Activated CD8-positive, alpha-beta memory T cell treated with anti-CD3 and anti-CD28 coated beads, Interleukin-2, amount 50 U/mL, for 1 hour (primary cell): Measurements from ENCODE around the gene TCEA3.
A peak's percentile ranks its signal among the peaks of the same experiment; 100 is the strongest.

Source experiments
- DNase-seq: peaks from one replicate; pipeline ENCODE4 v3.0.0-alpha.2; 2020; ENCODE audit errors: extremely low read depth

Gene TCEA3

DNA sequence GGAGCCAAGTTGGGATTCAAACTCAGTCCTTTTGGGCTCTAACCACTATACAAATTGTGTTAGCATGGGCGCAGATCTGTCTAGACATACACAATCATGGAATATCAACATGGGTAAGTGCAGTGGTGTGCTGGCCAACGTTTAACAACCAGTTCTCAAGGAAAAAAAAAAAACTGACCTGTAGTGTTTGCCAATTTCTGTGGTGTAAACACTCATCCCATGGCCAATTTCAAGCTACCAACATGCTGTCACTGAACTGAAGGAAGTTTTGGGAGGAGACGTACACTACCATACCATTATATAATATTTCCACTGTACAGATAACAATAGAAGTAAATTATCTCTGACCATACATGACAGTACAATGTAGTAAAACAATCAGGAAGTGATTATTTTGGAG, 3.2 kb downstream of the TCEA3 start:
- DNase-seq = no peak

DNA sequence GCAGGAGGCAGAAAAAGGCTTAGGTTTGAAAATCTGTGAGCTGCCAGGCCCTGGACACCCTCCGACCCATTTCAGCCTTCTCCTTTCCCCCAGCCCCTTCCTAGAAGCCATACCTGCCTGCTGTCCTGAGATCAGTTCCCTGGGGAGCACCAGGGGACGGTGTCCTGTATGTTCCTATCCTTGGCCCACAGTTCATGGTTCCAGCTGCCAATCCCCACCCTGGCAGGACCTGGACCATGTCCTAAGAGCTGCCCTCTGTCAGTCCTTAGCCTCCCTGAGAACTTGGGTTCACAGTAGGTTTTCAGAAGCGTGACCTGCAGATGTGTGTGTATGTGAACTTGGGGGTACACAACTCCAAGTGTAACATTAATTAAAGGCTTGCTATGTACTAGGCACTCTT, 3.8 kb downstream of the TCEA3 start:
- DNase-seq = no peak

DNA sequence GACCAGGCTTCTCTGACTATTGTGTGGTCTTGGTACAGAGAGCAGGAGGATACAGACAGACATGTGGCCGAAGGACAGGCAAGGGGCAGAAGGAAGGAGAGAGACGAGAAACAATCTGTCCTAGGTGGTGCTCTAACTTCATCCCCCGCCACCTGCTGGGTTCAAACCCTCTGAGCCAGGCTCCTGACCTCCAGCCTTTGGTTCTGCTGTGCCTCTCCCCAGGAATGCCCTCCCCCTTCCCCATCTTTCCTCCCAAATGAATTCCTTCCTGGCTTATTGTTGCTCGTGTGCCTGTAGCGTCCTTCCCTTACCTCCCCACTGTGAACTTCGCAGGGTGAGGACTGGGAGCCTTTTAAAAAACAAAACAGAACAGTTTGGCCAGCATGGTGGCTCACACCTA, 5.4 kb downstream of the TCEA3 start:
- DNase-seq = no peak

DNA sequence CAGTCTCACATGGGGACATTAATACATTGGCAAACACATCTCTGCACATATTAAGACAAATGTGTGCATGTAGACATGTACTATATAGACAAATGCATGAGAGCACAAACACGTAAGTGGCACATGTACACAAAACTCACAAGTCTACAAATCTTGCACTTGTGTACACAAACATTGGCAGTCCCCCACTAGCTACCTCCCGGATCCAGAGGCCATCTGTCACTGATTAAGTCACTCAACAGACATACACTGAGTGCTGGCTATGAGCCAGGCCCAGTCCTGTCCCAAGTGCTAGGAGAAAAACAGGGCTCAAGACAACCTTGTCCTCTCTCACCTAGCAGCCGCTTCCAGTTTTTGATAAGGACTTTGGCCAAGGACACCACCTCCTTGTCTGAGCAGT, 7.0 kb downstream of the TCEA3 start:
- no peak for DNase-seq

DNA sequence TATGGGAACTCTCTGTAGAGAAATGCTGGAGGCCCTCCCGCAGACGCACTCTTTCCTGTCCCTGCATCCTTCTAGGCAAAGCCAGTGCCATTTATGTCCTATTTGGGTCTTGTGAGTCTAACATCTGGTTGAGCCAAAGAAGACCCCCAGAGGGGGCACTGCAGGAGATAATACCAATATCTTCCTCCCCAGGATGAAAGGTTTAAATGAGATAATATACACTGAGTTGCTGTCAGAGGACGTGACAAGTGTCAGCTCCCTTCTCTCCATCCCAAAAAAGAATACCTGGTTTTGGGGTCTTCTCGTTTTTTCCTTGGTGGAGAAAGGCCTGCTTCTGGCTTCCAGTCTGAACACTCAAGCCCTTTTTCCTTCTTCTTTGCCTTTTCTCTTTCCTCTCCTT, 7.6 kb downstream of the TCEA3 start:
- DNase-seq = no peak

GRCh38 chr1:23408797-23409290, 15.7 kb downstream of the TCEA3 start:
- no peak for DNase-seq

DNA sequence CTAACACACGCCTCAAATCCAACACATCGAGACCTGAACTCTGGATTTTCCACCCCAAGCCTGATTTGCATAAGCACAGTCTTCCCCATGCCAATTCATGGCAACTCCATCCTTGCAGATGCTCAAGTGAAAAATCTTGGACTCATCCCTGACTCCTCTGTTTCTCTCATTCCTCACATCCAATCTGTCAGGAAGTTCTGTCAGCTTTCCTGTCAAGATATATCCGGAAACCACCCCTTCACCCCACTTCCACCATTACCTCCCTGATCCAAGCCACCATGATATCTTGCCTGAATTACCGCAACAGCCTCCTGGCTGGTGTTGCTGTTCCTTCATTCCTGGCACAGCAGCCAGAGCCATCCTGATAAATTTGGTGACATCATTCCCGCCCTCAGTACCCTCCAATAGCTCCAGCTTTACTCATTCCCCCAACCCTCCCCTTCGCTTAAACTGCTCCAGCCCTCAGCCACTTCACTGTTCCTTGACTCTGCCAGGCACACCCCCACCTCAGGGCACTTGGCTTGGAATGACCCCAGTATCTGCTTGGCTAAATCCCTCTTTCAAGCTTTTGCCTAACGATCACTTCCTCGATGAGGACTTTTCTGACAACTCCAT, 17.4 kb downstream of the TCEA3 start:
- no peak for DNase-seq

- no peak for DNase-seq
These were observed 18.6 kb downstream of the TCEA3 start for GRCh38 chr1:23405946-23406345.

- DNase-seq = peak; percentile 27
These were observed 20.6 kb downstream of the TCEA3 start for GRCh38 chr1:23403735-23404486.

DNA sequence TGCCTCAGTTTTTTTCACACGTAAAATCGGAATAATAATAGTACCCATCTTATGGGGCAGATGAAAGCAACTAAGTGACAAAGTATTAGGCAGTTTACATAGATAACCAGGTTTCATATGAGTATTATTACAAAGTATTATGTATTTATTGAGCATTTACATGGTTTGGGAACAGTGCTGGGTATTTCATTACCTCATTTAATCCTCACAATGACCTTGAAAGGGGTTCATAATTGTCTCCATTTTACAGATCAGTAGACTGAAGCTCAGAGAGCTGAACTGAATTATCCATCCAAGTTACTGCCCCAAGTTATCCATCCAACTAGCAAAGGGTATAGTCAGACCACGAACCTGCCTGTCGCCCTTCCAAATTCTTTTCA, 21.2 kb downstream of the TCEA3 start:
- DNase-seq = no peak

DNA sequence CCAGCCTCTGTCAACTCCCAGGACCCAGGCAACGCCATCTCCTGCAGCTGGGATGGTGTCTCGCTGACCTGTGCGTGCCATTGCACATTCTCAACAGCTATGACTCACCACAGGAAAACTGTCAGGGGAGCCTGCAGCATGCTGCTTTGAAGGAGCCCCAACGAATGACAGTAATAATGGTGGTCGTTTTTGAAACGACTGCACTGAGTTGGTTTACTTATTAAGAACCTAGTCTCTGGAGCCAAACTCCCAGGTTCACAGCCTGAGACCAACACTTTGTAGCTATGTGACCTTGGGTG, 21.6 kb downstream of the TCEA3 start:
- no peak for DNase-seq

- DNase-seq = no peak
These were observed 22.1 kb downstream of the TCEA3 start for GRCh38 chr1:23402286-23403037.

GRCh38 chr1:23401313-23401712, 23.2 kb downstream of the TCEA3 start:
- no peak for DNase-seq

DNA sequence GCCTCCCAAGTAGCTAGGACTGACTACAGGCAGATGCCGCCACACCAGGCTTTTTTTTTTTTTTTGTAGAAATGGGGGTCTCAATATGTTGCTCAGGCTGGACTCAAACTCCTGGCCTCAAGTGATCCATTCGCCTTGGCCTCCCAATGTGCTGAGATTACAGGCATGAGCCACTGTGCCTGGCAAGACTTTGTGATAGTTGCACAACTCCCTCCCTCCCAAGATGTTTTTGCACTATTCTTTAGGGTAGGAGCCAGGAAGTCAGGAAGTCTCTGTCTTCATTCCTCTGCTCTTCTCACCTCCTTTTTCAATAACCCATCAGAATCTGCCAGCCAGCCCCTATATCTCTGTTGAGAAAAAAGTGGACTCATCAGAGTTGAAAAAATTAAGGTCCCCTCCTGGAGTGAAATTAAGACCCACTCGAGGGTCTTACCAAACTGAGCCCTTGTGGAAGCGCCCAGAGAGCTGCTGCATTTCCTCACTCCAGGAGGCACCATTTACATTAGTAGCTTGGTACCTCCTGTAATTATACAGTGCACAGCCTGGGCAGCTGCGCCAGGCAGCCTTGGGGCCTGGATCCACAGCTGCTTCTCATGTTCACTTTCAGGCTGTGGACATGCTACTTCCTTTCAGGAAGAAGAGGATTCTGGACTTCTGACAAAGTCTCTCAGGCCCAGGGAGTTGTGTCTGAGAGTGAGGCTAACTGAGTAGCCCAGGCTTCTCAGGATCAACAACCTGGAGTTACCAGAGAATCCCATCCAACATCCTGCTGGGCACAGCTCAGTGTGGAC, 24.0 kb downstream of the TCEA3 start:
- no peak for DNase-seq

- no peak for DNase-seq
These were observed 25.3 kb downstream of the TCEA3 start for GRCh38 chr1:23399229-23399628.

GRCh38 chr1:23397908-23398307, 26.6 kb downstream of the TCEA3 start:
- DNase-seq = no peak

- DNase-seq = no peak
These were observed 28.2 kb downstream of the TCEA3 start for GRCh38 chr1:23396380-23396779.

- DNase-seq = no peak
These were observed 28.7 kb downstream of the TCEA3 start for GRCh38 chr1:23395849-23396248.

- DNase-seq = no peak
These were observed 29.3 kb downstream of the TCEA3 start for GRCh38 chr1:23395154-23395724.

- DNase-seq = no peak
These were observed 29.9 kb downstream of the TCEA3 start for GRCh38 chr1:23394684-23395083.

- no peak for DNase-seq
These were observed 30.4 kb downstream of the TCEA3 start for GRCh38 chr1:23394181-23394580.

DNA sequence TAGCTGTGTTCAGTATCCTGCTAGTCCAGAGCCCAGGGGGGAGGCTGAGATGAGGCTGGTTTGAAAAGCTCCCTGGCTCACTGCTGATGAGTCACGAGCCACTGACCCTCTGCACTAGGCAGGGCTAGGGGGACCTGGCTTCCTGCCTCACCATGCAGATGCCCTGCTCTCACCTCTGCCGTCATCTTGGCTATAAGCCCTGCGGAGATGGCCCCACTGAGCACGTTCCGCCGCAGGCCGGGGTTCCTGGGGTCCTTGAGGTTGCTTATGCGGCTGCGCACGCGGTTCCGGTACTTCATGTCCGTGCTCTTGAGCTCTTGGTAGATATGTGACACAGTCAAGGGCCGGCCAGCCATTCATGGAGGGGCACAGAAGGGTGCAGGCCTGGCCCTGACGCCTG, 30.8 kb downstream of the TCEA3 start:
- DNase-seq = no peak
